LNCaP clone FGC (cell line): ENCODE data around the gene UBE2B.
A peak's percentile ranks its signal among the peaks of the same experiment; 100 is the strongest.

Source experiments
- DNase-seq: peaks from one replicate; pipeline ENCODE4 v3.0.0-alpha.2; 2011; ENCODE audit warnings: low read depth
- H3K4me3 ChIP-seq: 2 replicates; pipeline ENCODE4 v1.5.1; 2011; ENCODE audit warnings: mild to moderate bottlenecking, low read depth, low read length, control low read depth
- TF ChIP-seq, protein P1 (sequence below): IDR thresholded peaks from 2 replicates; pipeline ENCODE4 v1.5.1; 2012; ENCODE audit warnings: mild to moderate bottlenecking; ENCODE audit not compliant: control insufficient read depth, insufficient read depth; ENCODE audit errors: extremely low read depth

Gene UBE2B

DNA sequence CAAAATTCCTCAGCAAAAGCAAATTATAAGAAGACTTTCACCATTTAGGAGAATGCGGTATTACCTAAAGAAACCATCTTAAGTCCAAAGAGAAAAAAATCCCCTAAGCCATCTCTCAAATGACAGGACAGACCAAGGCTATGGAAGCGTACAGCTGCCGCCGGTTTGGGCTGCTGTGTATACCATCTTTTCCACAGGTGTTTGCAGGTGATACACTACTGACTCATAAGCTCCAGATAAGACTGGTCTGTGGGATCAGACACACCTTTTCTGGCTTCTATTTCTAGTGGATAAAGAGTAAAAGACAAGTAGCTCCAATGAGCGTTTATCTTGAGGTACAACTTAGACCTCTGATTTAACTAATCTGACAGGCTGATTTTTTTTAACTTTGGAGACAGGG, 32.6 kb downstream of the UBE2B start:
- no peak for DNase-seq
- TF ChIP-seq, protein P1, sequence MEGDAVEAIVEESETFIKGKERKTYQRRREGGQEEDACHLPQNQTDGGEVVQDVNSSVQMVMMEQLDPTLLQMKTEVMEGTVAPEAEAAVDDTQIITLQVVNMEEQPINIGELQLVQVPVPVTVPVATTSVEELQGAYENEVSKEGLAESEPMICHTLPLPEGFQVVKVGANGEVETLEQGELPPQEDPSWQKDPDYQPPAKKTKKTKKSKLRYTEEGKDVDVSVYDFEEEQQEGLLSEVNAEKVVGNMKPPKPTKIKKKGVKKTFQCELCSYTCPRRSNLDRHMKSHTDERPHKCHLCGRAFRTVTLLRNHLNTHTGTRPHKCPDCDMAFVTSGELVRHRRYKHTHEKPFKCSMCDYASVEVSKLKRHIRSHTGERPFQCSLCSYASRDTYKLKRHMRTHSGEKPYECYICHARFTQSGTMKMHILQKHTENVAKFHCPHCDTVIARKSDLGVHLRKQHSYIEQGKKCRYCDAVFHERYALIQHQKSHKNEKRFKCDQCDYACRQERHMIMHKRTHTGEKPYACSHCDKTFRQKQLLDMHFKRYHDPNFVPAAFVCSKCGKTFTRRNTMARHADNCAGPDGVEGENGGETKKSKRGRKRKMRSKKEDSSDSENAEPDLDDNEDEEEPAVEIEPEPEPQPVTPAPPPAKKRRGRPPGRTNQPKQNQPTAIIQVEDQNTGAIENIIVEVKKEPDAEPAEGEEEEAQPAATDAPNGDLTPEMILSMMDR = no peak
- no peak overlapping the region for H3K4me3 ChIP-seq

DNA sequence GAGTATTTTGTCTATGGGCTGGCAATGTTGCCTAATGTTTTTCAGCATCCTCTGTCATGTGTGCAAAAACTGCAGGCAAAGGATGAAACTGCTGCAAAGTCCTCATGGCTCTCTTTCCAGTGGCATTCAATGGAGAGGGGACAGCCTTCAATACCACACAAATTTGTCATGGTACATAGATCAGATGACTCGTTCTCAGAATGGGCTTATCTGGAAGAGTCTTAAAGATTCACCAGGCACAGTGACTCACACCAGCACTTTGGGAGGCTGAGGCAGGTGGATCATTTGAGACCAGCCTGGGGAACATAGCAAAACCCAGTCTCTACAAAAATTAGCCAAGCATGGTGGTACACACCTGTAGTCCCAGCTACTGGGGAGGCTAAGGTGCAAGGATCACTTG, 35.0 kb downstream of the UBE2B start:
- TF ChIP-seq, protein P1 = no peak

DNA sequence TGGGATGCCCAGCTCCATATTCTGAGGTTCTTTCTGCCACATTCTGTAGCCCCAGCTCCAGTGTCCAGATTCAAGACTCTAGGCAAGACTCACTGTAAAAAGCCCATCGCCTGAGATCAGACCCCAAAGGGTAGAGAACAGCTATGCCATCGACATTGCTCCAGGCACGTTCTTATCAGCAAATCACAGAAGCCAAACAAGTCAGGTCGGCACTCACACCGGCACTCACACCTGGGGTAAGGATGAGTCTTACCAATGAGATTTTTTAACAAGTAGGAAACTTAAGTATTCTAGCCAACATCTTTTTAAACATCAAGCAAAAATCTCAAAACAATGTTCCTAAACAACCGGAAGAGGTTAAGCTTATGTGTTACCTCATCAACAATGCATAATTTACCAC, 38.0 kb downstream of the UBE2B start:
- H3K4me3 ChIP-seq = no peak overlapping the region
- TF ChIP-seq, protein P1 = no peak
- no peak for DNase-seq

More for the DNA sequence above, 35.0 kb downstream of the UBE2B start:
- no peak overlapping the region for H3K4me3 ChIP-seq
- no peak for DNase-seq

DNA sequence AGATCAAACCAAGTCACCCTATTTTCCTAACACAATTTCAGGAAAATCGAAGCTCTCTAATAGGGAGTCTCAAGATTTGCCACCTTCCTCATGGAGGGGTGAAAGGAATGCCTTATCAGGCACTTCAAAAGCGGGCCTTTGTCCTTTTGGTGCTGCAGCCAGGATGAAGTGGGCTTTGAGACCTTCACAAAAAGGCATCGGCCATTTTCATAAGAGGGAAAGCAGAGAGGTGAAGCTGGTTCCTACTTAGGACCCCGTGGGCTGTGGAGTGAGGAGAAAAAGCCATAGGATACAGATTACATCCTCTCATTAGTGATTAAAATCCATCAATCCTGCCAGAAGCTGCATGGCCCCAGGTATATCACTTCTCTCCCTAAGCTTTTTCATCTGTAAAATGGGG, 39.5 kb downstream of the UBE2B start:
- peak overlapping the region; percentile 99 for H3K4me3 ChIP-seq
- no peak for DNase-seq
- TF ChIP-seq, protein P1 = no peak

DNA sequence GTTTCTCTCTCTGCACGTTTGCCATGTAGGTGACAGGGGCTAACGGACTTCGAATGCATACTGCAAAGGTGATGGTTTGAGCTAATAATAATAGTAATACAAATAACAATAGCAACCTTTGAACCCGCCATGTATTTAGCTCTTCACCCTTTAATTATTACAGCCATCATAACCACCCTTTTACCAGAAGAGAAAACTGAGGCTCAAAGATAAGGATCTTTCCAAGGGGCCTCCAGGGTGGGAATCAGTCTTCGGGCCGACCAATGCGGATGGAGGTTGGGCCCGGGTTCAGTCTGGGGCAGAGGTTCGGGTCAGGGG, 39.8 kb downstream of the UBE2B start:
- H3K4me3 ChIP-seq = peak overlapping the region; percentile 99
- TF ChIP-seq, protein P1 = no peak
- DNase-seq = no peak

DNA sequence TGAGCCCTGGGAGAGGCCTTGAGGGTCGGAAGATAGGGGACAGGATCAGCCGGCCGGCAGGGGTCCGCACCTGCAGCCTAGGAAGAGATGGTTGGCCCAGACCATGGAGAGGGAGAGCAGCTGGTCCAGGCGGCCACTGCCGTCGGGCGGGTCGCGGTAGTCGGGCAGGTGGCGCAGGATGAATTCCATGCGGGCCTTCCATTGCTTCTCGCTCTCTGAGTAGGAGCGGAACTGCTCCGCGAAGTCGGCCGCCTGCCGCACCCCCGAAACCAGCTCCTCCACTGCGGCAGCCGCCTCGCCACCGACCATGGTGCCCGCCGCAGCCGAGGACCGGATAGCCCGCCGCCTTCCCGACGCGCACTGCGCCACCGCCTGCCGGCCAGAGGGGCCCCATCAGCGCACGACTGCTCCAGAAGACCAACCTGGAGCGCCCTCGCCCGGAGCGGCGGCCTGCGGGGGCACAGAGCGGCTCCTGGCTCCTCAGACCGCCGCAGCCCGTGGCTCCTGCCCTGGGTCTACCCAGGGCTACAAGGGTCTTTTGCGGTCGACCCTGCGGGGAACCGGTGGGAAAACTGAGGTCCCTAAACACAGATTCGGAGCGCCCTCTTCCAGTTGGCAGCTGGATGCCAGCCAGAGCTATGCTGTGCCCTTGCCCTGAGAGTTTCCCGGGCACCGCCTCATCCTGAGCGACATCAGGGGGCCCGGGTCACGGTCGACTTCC, 40.3 kb downstream of the UBE2B start, which contains the start of gene CDKN2AIPNL:
CDKN2AIPNL (minus strand) TSS at position 336 of the 721 bp plus-strand sequence; CDS start at position 309, 27 bp downstream.
- H3K4me3 ChIP-seq = peak within 1 kb of the TSS; percentile 99
- peak; percentile 46 for DNase-seq
- TF ChIP-seq, protein P1 = peak; percentile 91

DNA sequence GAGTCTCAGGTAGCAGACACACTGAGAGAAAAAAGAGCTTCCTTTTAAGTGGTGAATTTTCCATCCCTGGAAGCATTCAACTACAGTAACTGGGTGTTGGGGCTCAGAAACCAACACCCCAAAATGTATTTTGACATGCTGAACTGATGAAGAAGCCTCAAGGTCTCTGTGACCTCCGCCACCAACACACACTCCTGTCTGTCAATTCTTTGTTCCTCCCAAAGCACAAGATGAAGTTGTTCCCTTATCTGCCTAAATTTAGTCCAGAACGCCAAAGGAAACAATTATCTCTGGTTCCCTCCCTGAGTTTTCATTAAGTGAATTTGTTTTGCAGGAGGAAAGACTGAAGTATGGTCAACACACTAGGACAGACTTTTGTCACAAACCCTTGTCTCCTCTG, 41.7 kb downstream of the UBE2B start:
- no peak overlapping the region for H3K4me3 ChIP-seq

More for the DNA sequence above, 41.7 kb downstream of the UBE2B start:
- DNase-seq = no peak
- TF ChIP-seq, protein P1 = no peak
